Bronchial epithelial cell (primary cell): ENCODE data around the gene ZBTB44. TPM values are rescaled to one million over a fixed set of nuclear protein-coding genes. Genes with fewer than 3 reads are reported as not detected.
A peak's percentile ranks its signal among the peaks of the same experiment; 100 is the strongest.

Source experiments
- DNase-seq: peaks from one replicate; pipeline ENCODE4 v3.0.0-alpha.2; 2010; ENCODE audit warnings: low read depth
- FAIRE-seq: peaks from 2 replicates; lab custom pipeline; 2011; peaks lifted over from hg19 to GRCh38; lab: Jason Lieb, UNC
- H3K27me3 ChIP-seq: 2 replicates; pipeline ENCODE4 v1.5.1; 2011; ENCODE audit warnings: low read length; ENCODE audit not compliant: control insufficient read depth, insufficient read depth
- H3K36me3 ChIP-seq: 2 replicates; pipeline ENCODE4 v1.5.1; 2011; ENCODE audit warnings: low read length; ENCODE audit not compliant: control insufficient read depth, insufficient read depth
- H3K4me3 ChIP-seq: 2 replicates; pipeline ENCODE4 v1.5.1; 2011; ENCODE audit warnings: mild to moderate bottlenecking, low read depth, low read length, control low read depth
- total RNA-seq: library from RNA; depleted of rRNA; stranded (reverse); fragments of >200 nt; gene quantifications from 2 replicates; pipeline ENCODE4 v1.2.1, GENCODE V29; 2014
- TF ChIP-seq, protein P1 (sequence below): IDR thresholded peaks from 2 replicates; pipeline ENCODE4 v1.5.1; 2011; ENCODE audit warnings: mild to moderate bottlenecking, moderate library complexity, low read length, control low read depth, inconsistent platforms; ENCODE audit not compliant: insufficient read depth, severe bottlenecking

Gene ZBTB44
- total RNA-seq, 1 donor from 2014 or later, result 28.4 TPM

DNA sequence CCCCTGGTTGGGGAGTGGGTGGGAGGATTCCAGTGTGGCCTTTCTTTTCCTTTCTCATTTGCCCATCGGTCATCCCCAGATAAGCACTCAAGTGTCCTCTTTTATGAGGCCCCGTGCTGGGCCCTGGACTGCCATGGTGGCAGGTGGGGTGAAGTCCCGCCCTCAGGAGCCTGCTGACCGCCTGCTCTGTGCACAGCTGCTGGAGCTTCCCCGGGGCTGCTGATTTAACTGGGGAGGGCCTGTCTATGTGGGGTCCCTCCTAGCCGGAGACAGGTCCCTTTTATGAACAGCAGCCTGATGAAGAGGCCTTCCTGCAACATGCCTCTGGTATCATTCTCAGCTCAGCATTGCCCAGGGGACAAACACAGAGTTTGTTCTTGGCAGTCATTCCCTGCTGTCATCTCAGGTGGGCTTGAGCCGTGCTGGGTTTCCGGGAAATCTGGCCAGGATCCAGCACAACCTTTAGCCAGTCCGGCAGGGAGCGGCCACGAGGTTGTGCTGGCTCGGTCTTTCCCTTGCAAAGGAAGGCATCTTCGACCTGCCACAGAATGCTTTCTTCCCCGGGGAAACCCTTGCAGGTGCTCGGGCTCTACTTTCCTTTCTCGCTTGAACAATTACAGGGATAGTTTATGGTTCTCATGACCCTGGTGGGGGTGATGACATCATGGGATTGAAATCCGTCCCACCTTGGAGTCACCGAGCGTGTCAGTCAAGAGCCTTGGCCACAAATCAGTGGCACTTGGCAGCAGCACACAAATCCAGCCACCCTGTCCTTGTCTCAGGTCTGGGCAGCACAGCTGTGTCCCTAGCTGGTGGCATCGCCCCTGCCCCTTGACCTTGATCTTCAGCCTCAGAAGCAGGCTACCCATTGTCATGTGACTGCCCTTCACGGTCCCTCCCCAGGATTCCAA lies 135.1 kb downstream of the ZBTB44 start:
- Histone ChIP-seq H3K36me3 (peaks cover 2% of the 10 kb centered on the region), H3K4me3 (no peak overlapping the region), H3K27me3 (no peaks in the 10 kb centered on the region)
- FAIRE-seq (no peak), DNase-seq (no peak)
- TF ChIP-seq, protein P1, sequence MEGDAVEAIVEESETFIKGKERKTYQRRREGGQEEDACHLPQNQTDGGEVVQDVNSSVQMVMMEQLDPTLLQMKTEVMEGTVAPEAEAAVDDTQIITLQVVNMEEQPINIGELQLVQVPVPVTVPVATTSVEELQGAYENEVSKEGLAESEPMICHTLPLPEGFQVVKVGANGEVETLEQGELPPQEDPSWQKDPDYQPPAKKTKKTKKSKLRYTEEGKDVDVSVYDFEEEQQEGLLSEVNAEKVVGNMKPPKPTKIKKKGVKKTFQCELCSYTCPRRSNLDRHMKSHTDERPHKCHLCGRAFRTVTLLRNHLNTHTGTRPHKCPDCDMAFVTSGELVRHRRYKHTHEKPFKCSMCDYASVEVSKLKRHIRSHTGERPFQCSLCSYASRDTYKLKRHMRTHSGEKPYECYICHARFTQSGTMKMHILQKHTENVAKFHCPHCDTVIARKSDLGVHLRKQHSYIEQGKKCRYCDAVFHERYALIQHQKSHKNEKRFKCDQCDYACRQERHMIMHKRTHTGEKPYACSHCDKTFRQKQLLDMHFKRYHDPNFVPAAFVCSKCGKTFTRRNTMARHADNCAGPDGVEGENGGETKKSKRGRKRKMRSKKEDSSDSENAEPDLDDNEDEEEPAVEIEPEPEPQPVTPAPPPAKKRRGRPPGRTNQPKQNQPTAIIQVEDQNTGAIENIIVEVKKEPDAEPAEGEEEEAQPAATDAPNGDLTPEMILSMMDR, result no peak

DNA sequence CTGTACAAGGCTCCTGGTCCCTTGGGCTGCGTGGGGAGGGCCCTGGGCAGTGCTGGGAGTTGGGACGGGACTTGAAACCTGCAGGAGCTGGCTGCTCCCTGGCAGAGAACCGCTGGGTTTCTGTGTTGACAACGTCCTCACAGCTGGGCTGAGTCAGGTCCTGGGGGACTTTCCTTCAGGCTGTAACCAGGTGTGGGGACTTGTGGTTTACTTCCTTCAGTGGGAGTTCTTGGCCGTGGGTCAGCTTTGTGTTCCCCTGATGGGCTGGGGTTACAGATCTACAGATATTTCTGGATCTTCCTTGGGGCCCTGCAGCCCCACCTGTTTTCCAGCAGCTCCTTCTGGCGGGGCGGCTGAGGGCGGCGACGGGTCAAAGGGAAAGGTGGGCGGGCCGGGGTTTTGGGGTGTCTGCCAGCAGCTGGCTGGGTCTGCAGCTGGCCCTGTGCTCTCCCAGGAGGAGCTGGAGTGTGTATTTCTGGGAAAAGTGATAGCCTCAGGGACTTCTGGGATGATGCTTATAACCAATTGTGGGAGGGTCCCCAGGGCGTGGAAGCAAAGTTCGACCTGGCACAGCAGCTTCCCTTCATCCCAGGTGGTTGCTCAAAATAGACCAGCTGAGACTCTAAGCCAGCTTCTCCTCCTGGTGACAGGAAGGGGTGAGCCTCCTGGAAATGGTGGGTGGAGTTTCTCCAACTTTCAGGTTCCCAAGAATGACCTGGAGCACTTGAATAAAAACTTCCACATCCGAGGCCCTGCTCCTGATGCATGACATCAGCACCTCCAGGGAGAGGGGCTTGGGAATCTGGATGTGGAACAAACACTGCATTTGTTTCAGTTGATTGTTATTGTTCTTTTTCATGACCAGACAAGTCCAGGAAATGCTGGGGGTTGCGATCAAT lies 136.0 kb downstream of the ZBTB44 start:
- no peaks in the 10 kb centered on the region for H3K27me3 ChIP-seq
- peak; percentile 7 for FAIRE-seq
- H3K4me3 ChIP-seq, result no peak overlapping the region
- peaks cover 3% of the 10 kb centered on the region for H3K36me3 ChIP-seq
- peak; percentile 65 for DNase-seq
- TF ChIP-seq, protein P1, result no peak

DNA sequence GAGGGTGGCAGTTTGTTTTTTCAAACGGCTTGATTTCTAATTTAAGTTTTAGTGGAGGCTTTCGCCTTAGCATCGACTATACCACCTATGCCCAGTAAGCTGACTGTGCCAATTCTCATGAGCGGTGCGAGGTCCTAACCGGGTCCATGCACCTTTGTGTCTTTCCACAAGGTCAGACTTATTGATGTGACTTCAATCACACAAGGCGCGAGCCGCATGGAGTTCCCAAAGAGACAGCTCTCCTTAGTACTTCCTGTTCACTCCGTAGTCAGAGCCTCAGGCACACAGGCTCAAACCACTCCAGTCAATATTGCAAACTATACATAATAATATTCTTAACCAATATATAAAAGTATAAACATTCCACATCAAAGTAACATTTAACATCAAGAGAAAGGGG lies 136.9 kb downstream of the ZBTB44 start:
- no peak for FAIRE-seq
- no peak overlapping the region for H3K4me3 ChIP-seq
- DNase-seq, result no peak
- TF ChIP-seq, protein P1, result no peak
- H3K36me3 ChIP-seq, result peaks cover 2% of the 10 kb centered on the region
- no peaks in the 10 kb centered on the region for H3K27me3 ChIP-seq

Other genes with a start within 250 kb of the ZBTB44 start
- gene APLP2, start 245.0 kb downstream of the ZBTB44 start, total RNA-seq, result 504 and 567 TPM in 2 replicates
- gene ST14, start 155.1 kb downstream of the ZBTB44 start, total RNA-seq, result 79.2 and 105 TPM in 2 replicates
- gene ADAMTS8, start 113.7 kb upstream of the ZBTB44 start, total RNA-seq, result not detected in 2 replicates
- 0.13 and 0.26 TPM in 2 replicates for gene ADAMTS15, start 133.7 kb upstream of the ZBTB44 start, total RNA-seq